ENCODE results near the gene SIRT6. TPM values are rescaled to one million over a fixed set of nuclear protein-coding genes. Genes with fewer than 3 reads are reported as not detected.

The SIRT6 gene
- total RNA-seq, 6 experiments from 2014 or later: 7.9 to 21.6 (median 10.0) TPM

DNA sequence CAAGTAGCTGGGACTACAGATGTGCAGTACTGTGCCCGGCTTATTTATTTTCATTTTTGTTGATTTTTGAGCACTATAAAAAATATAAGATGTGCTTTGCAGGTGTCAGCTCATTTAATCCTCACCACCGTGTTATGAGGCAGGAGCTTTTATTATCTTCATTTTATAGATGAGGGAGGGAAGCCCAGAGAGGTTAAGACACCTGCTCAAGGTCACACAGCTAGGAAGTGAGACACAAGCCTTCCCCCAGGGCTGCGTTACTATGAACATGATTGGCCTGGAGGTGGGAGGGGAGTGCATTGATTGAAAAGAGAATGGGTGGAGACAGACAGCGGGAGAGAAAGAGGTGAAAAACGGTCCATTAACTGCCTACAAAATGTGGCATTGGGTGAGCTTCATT lies 7.3 kb upstream of the SIRT6 start:
- ATAC-seq (no peak), DNase-seq (no peak)
- TF ChIP-seq, protein P1, sequence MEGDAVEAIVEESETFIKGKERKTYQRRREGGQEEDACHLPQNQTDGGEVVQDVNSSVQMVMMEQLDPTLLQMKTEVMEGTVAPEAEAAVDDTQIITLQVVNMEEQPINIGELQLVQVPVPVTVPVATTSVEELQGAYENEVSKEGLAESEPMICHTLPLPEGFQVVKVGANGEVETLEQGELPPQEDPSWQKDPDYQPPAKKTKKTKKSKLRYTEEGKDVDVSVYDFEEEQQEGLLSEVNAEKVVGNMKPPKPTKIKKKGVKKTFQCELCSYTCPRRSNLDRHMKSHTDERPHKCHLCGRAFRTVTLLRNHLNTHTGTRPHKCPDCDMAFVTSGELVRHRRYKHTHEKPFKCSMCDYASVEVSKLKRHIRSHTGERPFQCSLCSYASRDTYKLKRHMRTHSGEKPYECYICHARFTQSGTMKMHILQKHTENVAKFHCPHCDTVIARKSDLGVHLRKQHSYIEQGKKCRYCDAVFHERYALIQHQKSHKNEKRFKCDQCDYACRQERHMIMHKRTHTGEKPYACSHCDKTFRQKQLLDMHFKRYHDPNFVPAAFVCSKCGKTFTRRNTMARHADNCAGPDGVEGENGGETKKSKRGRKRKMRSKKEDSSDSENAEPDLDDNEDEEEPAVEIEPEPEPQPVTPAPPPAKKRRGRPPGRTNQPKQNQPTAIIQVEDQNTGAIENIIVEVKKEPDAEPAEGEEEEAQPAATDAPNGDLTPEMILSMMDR (IDR thresholded peaks at IDR 0.05): no peak
- TF ChIP-seq POLR2A (IDR thresholded peaks at IDR 0.05): no peak
- H3K4me1 ChIP-seq: peaks cover 0 to 7% (median 0%) of the 10 kb centered on the region in 4 donors
- H3K36me3 ChIP-seq: no peaks in the 10 kb centered on the region
- intact Hi-C loops (cut with DNase I): no loop called here
- WGBS (ENCODE audit: insufficient coverage, low coverage, low lambda C conversion rate, missing lambda C conversion rate): 58% methylated on average over 5 of the region's 5 CpGs
- no peak overlapping the region for H3K27ac ChIP-seq
- no peak overlapping the region for H3K4me3 ChIP-seq
- no peaks in the 10 kb centered on the region for H3K9me3 ChIP-seq
- no peaks in the 10 kb centered on the region for H3K27me3 ChIP-seq

DNA sequence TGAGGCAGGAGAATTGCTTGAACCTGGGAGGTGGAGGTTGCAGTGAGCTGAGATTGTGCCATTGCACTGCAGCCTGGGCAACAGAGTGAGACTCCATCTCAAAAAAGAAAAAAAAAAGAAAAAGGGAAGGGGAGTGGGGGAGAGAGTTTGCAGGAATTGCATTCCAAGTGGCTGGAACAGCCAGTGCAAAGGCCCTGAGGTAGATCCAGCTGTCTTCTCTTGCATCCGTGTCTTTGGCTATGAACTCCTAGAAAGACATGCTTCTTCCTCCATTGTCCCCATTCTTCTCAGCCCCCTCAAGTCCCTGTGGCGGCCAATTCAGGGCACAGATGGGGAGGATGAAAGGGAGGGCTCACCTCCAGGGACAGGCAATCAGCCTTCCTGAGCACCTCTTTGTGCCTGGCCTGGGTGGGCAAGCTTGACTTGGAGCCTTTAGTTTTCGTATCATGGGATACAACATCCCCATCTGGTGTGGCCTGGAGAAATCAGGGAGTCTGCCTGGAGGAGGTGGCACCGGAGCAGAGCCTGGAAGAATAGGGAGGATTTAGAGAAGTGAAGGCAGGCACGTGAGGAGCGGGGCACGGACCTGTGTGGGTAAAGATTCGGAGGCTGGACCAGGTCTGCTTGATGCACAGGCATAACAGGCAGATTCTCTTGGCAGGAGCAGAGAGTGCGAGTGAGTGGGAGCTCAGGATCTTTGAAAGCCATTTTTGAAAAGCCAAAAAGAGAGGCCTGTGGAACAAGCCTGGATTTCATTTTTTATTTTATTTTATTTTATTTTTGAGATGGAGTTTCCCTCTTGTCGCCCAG lies 5.2 kb upstream of the SIRT6 start:
- Histone ChIP-seq H3K36me3 (no peaks in the 10 kb centered on the region), H3K4me3 (no peak overlapping the region), H3K9me3 (no peaks in the 10 kb centered on the region), H3K4me1 (peaks cover 0 to 16% (median 0%) of the 10 kb centered on the region in 4 donors), H3K27ac (peak overlapping the region in 2 of 3 donors; percentile 61 to 74), H3K27me3 (no peaks in the 10 kb centered on the region)
- DNase-seq (no peak), ATAC-seq (no peak)
- intact Hi-C loops (cut with DNase I): no loop called here
- WGBS (ENCODE audit: insufficient coverage, low coverage, low lambda C conversion rate, missing lambda C conversion rate): 84% methylated on average over 8 of the region's 10 CpGs
- no peak for TF ChIP-seq POLR2A (IDR thresholded peaks at IDR 0.05)
- TF ChIP-seq, protein P1 (IDR thresholded peaks at IDR 0.05): no peak

DNA sequence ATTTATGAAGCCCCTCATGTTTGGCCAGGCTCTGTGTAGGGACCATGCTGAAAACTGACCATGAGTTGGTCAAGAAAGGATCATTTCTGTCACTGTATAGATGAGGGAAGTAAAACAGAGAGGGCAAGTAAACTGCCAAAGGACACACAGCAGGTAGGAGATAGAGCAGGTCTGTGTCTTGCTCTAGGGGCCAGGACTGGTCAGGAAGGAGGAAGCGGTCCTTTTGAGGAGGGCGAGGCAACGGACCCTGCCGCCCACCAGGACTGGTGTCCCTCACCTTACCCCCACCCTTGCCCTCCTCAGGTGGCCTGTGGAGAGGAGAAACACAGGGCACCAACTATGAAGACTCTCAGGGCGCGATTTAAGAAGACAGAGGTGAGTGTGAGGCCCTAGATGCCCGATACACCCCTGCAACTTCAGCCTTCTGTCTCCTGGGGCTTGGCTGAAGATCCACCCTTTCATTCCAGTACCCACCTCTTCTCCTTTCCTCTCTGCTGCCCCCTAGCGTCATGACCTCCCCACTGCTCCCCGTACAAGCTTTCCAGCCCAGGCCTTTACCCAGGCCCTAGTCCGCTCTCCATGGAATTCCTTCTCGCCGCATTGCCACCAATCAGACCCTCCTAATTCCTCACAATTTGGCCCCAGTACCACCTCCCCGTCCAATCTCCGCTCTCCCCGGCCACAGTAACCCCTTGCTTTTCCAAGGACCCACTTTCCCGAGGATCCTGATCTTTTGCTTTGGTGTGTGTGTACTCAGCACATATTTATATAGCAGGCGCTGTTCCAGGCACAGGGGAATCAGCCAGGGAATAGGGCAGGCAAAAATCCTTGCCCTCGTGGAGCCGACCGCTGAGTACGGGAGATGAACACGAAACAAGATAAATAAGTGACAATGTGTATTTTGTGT lies 4.0 kb upstream of the SIRT6 start:
- H3K4me3 ChIP-seq: peak overlapping the region in 2 of 3 donors; percentile 20 to 26
- H3K4me1 ChIP-seq: peaks cover 0 to 22% (median 3%) of the 10 kb centered on the region in 4 donors
- DNase-seq: peak; percentile 80 to 87 (median 85)
- TF ChIP-seq, protein P1 (IDR thresholded peaks at IDR 0.05): peak; percentile 83 to 91 (median 86)
- peak; percentile 11 for TF ChIP-seq POLR2A (IDR thresholded peaks at IDR 0.05)
- intact Hi-C loops (cut with DNase I): no loop called here
- H3K27me3 ChIP-seq: no peaks in the 10 kb centered on the region
- H3K9me3 ChIP-seq: no peaks in the 10 kb centered on the region
- 15% methylated on average over 19 of the region's 22 CpGs for WGBS (ENCODE audit: insufficient coverage, low coverage, low lambda C conversion rate, missing lambda C conversion rate)
- H3K36me3 ChIP-seq: no peaks in the 10 kb centered on the region
- ATAC-seq: peak; percentile 78 to 88 (median 82)
- peak overlapping the region in 2 of 3 donors; percentile 61 to 74 for H3K27ac ChIP-seq

DNA sequence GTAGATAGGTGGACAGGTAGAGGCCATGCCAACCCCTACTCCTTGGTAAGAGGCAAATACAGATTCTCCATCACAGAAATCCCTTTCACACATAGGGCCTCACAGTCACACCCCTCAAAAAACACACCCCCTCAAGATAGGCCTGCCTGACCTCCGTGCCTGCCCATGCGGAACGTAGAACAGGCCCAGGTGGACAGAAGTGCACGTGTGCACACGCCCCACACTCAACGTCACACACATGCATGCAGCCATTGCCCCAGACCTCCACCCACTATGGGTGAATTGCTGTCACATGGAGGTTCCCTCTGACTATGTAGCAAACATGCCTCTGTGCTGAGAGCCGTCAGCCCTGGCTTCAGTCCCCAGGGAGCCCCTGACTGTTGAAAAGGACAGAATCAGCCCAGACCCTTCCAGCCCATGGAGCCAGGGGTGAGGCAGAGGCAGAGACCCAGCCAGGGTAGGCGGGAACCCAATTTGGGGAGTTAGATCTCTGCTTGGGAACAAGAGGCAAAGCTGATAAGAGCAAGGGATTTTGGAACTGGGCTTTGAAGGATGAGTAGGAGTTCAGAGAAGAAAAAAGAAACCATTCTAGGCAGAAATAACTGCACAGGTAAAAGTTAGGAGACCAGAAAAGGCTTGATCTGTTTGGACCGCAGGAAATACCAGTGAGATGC lies 3.2 kb upstream of the SIRT6 start:
- TF ChIP-seq, protein P1 (IDR thresholded peaks at IDR 0.05): no peak
- no peak for TF ChIP-seq POLR2A (IDR thresholded peaks at IDR 0.05)
- Histone ChIP-seq H3K27me3 (no peaks in the 10 kb centered on the region), H3K4me3 (no peak overlapping the region), H3K4me1 (peaks cover 0 to 29% (median 4%) of the 10 kb centered on the region in 4 donors), H3K9me3 (no peaks in the 10 kb centered on the region), H3K36me3 (no peaks in the 10 kb centered on the region), H3K27ac (no peak overlapping the region)
- intact Hi-C loops (cut with DNase I): no loop called here
- ATAC-seq: no peak
- WGBS (ENCODE audit: insufficient coverage, low coverage, low lambda C conversion rate, missing lambda C conversion rate): 50% methylated on average over 2 of the region's 9 CpGs
- DNase-seq: no peak
